ENCODE results near the gene ERO1A.

Gene ERO1A

DNA sequence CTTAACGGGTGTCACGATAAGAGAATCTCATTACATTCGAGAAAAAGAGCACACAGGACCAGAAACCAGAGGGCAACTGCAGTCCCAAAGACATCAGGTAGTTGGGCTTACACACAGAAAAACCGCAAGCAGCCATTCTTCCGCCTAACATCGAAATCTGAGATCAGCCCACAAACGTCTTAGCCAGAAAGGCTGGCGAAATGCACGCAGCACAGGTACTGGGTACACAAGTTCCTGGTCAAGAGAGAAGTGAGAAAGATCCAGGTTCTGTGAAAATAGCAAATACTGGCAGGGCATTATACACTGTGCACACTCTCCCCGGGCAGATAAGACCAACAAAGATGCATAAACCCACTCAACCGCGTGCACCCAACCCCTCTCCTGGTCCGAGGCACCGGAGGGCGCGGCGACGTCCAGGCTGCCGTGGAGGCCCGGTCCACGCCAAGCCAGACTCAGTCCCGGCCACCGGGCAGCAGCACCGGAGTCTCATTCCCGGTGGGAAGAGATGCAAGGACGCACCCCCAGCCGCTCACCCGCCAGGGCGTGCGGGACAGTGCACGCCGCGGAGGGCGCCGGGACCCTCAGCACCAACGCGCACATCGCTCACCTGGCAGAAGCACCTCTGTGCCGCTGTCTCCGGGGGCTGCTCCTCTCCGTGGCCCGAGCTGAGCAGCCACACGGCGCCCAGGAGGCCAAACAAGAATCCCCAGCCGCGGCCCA is 437 bp downstream of the ERO1A start:
- peak; percentile 23 for DNase-seq

- no peak for DNase-seq
Observed at GRCh38 chr14:52693532-52693931, 1.8 kb downstream of the ERO1A start.

- no peak for DNase-seq
Observed at GRCh38 chr14:52693036-52693435, 2.3 kb downstream of the ERO1A start.

- DNase-seq: no peak
Observed at GRCh38 chr14:52692248-52692962, 3.0 kb downstream of the ERO1A start.

DNA sequence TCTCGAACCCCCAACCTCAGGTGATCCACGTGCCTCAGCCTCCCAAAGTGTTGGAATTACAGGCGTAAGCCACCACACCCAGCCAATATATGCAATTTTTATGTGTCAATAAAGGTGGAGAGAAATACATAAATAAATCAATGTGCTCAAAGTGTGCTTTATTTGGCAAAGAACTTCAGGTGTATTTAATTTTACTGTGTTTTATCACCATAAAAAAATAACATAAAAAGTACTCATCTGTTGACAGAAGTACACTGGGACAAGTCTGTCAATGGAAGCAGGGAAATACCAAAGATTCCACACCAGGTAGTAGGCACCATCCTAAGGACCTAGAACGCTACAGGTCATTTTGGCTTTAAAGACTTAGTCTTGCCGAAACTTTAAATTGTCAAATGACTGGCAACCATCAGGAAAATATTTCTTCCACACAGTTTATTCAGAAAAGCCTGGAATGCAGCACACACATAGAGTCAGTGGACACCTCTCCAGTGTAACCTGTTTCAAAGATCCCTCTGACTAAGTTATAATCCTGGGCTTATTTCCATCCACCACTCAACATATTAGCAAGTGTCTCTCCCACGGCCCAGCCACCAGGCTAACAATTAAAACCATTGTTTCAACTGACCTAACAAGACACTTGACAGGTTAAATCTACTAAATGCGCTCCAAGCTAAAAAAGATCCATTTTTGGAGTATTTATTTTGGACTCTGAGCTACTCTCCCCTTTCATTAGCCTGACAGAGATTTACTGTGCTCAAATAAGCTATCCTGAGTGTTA is 4.2 kb downstream of the ERO1A start:
- no peak for DNase-seq

DNA sequence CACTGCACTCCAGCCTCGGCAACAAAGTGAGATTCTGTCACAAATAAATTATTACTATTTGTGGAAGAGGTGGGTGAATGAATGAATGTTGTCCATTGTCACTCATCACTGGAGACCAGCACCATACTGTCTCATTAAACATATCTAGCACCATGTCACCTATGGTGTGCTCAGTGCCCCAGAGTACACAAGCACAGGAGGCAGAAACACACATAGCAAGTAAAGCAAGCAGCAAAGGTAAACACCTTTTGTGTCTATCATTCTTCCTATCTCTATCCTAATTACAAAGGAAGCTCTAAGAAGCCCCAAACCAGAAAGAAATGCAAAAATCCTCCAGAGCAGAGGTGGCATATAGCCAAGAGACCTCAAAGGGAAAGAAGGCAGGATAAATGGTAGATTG is 9.2 kb downstream of the ERO1A start:
- DNase-seq: no peak

DNA sequence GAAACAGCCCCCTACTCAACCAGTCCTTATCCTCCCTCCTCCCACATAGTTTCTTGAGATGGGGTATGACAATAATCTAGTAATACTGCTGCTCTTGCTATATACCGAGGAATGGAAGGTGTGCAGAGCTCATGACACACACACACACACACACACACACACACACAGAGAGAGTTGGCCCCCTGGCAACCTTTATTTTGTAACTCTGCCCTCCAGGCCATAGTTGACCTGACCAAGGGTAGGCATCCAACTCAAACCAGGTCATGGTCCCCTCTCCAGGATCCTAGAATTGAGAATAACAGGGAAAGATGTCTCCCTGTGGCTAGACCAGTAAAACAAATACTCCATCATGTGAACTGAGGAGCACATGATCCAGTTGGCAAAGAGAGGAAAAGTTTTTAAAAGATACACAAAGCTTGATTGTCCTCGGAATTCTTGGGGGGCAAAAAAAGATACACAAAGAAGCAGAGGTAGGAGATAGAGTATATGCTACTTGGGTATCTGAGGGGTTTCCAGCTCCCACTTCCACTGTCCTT is 11.3 kb downstream of the ERO1A start:
- DNase-seq: no peak

GRCh38 chr14:52678591-52678990 is 16.8 kb downstream of the ERO1A start:
- no peak for DNase-seq

GRCh38 chr14:52663850-52664249 is 31.5 kb downstream of the ERO1A start:
- DNase-seq: no peak

DNA sequence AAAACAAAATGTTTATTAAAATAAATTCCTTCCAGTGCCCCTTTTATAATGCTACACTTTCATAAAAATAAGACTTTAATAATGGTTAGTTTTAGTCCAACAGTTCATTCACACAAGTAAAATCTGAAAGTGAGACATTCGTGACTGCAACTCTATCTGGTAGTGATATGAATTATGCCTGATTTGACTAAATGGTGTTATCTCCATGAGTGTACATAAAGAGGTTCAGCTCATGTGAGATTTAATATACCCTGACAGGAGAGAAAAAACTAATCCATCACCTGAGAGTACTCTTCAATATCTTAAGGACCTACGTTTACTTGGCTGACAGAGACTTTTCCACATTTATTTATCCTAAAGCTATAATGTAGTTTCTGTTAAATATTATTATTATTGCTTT is 34.0 kb downstream of the ERO1A start:
- no peak for DNase-seq

DNA sequence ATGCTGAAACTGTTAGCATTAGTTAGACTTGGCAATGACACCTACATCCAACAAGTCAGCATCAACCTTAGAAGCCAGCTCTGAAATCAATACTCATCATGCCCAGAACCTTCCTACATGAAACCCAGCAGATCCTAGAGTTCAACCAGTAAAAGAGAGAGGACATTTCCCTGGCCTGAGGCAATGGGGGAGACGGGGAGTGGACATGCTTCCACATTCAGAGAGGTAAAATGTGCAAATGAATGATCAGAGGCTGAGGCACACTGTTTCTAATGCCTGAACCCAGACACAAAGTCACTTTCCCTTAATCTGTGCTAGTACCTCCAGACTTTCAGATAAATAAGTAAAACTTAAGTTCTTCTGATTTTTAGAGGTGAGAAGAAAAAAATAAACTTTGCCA is 34.5 kb downstream of the ERO1A start:
- no peak for DNase-seq

DNA sequence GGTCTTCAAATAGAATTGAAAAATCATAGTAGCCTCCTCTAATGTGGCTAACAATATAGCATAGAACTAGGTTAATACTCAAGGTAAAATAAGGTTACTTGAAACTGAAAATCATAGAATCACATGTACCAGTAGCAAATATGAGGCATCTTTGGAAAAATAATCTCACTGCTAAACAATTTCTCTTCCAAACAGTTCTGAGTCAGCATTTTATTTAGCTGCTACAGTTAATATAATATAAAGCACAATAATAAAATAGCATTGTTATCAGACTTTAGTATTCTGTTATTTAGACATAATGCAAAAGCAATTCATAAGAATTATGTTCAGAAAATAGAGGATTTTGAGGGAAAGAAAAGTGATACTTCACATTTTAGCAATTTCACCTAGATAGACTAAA is 35.0 kb downstream of the ERO1A start:
- no peak for DNase-seq

GRCh38 chr14:52656905-52657304 is 38.5 kb downstream of the ERO1A start:
- DNase-seq: no peak

GRCh38 chr14:52650774-52651173 is 44.6 kb downstream of the ERO1A start:
- DNase-seq: no peak

DNA sequence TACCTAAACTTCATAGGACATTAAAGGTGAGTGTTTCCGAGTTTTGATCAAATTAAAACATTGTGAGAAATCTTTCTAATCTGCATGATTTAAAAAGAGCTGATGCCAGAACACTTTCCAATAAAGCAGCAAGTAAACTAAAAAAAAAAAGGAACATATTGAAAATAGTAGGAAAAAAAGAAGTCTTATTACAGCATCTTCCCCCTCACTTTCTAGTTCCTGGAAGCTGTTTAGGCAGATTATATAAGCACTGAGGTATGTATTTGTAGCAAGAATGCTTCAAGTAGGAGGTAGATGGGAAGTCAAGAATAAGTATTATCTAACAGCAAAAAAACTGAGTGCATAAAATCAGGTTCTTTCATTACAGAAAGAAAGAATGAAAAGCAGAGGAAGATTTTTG is 45.8 kb downstream of the ERO1A start:
- DNase-seq: no peak

DNA sequence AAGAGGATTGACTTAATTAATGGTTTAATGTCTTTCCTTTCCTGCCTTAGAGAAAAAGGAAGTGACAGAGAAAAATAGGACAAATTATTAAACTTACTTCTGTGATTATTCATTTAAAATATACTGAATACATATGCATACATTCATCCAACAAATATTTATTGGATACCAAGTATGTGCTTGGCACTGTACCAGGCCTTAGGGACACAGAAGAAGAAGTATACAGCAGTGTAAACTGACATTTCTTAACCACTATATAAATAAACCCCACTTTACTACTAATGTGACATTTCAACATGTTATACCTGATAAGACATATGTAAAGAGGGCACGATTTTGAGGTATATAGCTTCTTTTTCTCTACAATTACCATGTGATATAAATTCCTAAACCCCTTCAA is 53.6 kb downstream of the ERO1A start:
- no peak for DNase-seq

DNA sequence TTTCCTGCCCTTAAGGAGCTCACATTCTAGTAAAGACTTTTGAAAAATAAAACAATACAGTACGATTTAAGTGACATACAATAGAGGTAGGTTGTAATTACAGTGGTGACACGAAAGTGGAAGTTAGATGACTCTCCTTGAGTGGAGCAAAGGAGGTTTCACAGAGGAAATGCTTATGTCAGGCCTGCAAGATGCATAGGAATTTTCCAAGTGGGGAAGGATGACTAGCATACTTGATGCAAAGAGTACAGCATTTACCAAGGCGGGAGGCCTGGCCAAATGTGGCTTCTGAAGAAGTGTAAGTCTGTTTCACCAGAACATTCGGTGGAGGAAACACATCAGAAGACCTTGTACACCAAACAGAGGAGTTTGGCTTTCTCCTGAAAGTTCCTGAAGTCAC is 55.2 kb downstream of the ERO1A start:
- no peak for DNase-seq

- no peak for DNase-seq
Observed at GRCh38 chr14:52619687-52620086, 75.7 kb downstream of the ERO1A start.

DNA sequence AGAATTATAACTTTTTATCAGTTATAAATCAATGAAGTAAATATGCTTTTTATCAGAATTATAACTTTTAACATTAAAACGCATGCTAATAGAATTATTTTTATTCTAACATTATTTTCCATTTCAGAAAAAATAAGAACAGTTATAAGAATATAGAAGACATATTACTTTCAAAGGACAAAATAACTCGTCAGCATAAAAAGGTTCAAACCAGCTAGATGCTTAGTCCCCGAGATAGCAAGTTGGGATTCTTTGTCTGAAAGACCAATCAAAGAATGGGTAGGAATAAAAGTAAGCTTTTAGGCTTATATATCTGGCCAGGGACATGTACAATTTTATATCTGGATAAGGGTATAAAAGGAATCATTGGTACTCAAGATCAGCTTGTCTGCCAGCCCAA is 76.8 kb downstream of the ERO1A start:
- no peak for DNase-seq

- DNase-seq: no peak
Observed at GRCh38 chr14:52610187-52610586, 85.2 kb downstream of the ERO1A start.

DNA sequence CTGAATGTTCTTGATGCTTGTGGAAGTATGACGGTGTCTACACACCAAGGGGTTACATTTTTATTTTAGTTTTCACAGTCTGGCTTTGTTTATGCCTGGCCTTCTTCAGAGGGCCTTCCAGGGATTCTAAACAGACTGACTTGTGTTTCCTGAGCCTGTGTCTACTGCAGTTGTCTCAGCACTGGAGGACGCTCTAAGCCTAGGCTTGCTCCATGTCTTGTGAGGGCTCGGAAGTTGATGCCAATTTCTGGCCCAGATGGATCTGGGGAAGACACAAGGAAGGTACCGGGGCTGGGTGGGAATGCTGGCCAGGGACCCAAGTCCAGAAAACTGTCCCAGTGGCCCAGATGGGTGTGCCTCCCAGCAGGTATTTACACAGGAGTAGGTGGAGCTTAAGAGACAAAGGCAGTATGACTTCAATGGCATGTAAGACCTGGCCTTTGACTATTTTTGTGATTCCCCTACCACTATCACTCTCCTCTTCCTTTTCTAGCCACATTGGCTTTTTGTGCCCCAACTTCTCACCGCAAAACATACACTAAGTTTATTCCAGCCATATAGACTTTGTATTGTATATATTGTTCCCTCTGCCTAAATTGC is 85.8 kb downstream of the ERO1A start:
- no peak for DNase-seq

GRCh38 chr14:52607061-52607460 is 88.3 kb downstream of the ERO1A start:
- DNase-seq: no peak

DNA sequence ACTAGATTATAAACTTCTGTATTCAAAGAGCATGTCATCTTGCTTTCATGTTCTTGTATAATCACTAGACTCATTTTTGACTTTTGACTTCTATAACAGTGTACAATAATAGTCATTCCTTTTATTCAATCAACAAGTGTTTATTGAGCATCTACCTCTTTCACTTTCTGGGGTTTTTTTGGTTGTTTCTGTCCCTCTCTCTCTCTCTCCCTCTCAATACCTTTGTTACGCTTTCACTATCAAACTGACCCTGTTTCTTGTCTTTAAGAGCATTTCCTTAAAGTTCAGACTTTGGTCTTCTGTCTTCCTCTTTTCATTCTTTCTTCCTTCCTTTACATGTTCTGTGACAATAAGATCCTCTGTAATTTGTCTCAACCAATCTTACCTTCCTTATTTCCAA is 93.2 kb downstream of the ERO1A start:
- no peak for DNase-seq

Data from NCI-H226 (cell line).